ENCODE results near the gene SNRNP48. TPM values are rescaled to one million over a fixed set of nuclear protein-coding genes. Genes with fewer than 3 reads are reported as not detected.

SNRNP48 gene
- polyA plus RNA-seq, 3 donors = 18.8 to 26.3 (median 23.5) TPM

DNA sequence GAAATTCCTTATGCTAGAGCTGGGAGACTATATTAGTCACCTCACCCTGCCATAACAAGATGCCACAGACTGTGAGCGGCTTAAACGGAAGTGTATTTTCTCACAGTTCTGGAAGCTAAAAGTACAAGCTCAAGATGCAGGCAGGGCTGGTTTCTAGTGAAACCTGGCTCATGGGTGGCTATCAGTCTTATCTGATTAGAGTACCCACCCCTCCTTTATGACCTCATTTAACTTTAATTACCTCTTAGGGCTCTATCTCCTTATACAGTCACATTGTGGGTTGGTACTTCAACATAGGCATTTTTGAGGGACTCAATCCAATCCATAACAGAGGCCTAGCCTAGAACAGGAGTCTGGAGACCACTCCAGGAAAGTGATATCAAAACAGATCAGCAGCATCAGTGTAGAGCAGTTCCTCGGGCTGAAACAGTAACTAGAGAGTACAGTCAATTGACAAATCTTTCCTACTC lies 2.3 kb upstream of the SNRNP48 start:
- DNase-seq = no peak

DNA sequence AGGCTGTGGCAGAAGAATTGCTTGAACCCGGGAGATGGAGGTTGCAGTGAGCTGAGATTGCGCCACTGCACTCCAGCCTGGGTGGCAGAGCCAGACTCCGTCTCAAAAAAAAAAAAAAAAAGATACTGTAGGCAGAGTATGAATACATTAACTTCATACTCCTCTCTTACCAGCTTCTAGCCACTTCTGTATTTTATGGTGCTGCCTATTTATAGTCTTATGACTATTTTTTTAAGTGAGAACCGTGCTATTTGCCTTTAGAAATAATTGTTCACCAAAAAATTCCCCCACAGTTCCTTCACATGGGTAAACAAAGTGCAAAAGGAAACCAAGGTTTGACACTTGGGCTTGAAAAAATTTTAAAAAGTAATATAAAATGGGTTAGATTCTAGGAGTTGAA lies 1.5 kb upstream of the SNRNP48 start:
- no peak for DNase-seq

- DNase-seq = no peak
Observed at GRCh38 chr6:7589221-7589620, 777 bp upstream of the SNRNP48 start.

DNA sequence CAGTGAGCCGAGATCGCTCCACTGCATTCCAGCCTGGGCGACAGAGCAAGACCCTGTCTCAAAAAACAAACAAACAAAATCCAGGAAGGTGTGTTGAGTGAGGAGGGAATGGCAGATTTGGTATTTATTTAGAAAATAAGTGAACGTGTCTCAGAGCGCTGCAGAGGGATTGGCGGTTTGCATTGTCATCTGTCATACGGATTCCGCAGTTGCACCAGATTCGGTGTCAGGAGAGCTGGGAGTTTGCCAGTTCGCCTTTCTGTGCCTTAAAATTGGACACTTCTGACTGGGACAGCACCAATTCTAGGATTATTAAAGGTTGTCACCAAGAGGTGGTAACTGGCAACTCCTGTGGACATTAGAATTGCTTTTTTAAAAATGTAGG lies 912 bp downstream of the SNRNP48 start:
- DNase-seq = no peak

DNA sequence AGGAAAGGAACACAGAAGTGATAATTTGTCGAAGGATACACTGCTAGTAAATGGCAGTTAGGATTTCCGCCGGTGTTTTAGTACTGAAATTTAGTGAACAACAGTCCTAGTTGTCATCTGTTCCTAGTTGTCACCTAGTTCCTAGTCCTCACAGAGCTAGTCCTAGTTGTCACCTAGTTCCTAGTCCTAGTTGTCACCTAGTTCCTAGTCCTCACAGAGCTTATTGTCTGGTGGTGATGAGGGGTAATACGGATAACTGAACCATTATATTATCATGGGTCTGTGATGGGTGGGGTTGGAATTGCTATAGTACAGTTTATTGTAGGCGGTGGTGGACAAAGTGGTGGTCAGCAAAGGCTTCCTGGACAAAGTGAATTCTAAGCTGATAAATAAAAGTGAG lies 1.8 kb downstream of the SNRNP48 start:
- DNase-seq = no peak

DNA sequence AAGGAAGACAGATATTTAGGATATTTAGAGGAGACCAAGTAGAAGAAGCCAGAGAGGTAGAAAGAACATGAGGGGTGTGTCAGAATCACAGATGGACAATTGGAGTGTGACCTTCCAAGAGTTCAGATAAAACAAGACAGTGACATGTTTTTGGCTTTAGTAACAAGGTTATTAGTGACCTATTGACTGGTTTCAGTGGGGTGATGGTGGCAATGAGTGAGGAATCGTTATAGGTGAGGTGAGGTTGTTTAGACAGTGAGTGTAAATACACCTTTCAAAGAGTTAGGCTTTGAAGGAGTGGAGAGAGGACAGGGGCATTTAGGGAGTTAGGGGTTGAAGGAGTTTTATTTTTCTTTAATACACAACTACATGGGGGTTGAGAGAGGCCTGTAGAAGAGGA lies 3.2 kb downstream of the SNRNP48 start:
- DNase-seq = no peak

DNA sequence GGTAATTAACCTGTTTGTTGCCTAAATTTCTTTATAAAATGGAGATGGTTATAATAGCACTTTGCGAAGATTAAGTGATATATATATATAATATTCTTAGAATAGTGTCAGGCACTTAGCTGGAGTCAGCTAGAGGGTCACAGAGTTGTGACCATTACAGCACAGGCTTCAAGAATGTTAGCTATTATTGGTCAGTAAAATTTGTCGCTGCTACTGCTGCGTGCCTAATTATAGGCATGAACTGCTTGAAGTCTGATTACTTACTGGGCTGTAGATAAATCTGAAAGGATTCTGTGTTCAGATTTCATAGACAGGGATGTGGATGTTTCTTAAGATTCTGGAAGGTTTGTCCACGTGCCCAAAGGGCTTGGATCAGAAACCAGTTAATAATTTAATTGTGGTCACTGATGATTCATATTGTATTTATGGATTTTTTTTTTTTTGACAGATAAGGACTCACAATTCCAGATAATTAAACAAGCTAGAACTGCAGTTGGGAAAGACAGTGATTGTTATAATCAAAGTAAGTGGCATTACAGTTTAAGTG lies 4.7 kb downstream of the SNRNP48 start:
- no peak for DNase-seq

DNA sequence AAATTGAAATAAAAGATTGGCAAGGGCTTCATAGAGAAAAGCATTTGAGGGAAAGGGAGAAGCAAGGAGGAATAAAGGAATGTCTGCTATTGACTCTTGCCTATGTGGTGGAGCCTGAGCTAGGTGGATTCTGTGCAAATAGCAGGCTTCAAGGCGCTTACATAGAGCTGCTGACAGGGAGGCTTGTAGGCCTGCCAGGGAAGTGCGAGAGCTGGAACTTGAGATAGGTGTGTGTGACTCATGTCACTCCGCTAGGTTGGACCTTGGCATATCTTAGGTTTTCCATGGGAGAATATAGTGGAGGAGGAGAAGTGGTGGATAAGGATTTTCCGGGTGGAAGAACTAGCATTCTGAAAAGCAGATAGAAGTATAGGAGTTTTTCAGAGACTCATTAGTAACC lies 14.0 kb downstream of the SNRNP48 start:
- no peak for DNase-seq

DNA sequence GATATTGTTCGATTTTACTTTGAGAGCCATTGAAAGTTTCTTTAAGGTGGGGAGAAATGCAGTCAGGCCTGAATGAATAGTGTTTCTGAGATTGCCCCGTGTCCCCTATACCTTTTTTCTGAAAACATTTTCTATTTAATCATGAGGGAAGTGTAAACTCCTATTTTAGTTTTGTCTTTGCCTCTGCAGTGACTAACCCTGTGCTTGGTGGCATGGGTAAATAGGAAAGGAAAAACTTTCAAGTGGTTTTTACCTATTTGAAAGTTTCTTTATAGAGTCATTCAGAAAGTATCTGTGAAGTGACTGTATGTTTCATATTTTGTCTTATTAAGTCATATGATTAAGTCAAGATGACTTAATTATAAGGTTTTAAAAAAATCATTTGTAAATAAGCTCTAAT lies 14.5 kb downstream of the SNRNP48 start:
- DNase-seq = no peak

GRCh38 chr6:7615611-7616383 lies 25.8 kb downstream of the SNRNP48 start:
- DNase-seq = peak; percentile 54

GRCh38 chr6:7617801-7618764 lies 28.1 kb downstream of the SNRNP48 start:
- no peak for DNase-seq

GRCh38 chr6:7621761-7622160 lies 31.8 kb downstream of the SNRNP48 start:
- DNase-seq = no peak

GRCh38 chr6:7624796-7625710 lies 35.1 kb downstream of the SNRNP48 start:
- DNase-seq = no peak

GRCh38 chr6:7628479-7628878 lies 38.5 kb downstream of the SNRNP48 start:
- DNase-seq = no peak

DNA sequence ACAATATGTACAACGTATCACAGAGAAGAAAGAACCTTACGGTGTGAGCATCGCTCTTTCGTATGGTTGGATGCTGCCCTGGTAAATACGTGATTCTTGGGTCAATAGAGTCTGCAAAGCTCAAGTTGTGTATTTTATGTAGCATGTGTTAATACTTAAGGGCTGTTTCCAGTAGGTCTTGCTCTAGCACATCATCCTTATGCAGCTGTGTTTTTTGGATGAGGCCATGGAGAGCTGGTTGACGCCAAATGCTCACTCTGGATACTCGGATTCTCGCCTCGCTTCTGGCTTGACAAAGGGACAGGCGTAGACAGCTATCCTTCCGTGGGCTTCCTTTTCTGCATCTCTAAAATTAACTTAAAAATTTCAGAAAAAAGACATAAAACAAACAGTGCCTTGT lies 38.9 kb downstream of the SNRNP48 start:
- no peak for DNase-seq

DNA sequence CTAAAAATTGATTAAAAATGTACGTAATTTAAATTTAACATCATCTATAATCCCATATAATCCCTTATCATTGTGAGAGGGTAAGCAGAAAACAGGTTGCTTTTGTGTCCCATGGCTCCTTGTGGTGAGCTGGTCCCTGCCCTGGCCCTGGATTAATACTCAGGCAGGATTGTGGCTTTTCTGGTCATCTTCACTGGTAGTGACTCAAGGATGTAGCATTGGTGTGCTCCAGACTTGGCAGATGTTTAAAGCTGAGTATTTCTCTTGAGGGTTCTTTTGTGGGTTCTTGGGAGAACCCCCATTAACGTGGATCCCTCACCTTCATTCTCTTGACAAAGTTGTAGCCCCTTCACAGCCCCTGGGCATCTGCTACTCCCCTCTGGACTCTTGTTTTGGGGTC lies 39.3 kb downstream of the SNRNP48 start:
- no peak for DNase-seq

DNA sequence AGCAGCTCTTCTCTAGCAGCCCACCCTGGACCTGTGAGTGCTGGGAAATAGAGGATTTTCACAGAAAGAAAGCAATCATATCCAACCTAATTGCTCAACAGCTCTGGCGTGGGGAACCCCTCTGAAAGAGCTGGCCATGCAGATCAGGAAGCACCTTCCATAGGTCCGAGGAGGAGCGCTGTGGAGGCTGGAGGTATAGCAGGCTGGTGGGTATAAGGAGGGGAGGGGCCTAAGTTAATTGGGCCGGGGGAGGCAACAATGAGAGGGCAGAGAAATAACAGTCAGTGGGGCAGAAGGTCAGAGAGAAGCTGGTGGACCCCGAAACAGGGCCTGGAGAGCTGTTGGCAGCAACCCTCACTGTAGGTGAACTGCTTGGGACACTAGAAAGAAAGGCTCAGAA lies 40.8 kb downstream of the SNRNP48 start:
- no peak for DNase-seq

GRCh38 chr6:7631466-7631865 lies 41.5 kb downstream of the SNRNP48 start:
- no peak for DNase-seq

GRCh38 chr6:7632501-7633290 lies 42.7 kb downstream of the SNRNP48 start:
- DNase-seq = no peak

DNA sequence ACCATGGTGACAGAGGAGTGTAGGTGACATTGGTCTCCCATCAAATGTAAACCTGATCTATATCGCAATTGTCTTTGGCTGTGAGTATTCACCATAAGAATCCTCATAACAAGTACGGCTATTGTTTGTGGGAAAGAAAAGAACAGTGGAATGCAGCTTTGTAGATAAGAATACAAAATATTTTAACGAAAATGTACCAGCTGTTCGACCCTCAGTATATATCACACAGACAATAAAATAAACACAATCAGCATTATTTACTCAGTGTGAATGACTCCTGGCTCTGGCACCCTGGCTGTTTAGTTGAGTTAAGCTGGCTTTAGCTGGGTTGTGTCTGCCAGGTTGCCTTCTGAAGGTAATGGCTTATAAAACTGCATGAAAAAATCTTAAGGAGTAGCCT lies 43.4 kb downstream of the SNRNP48 start:
- no peak for DNase-seq

GRCh38 chr6:7636151-7636550 lies 46.2 kb downstream of the SNRNP48 start:
- no peak for DNase-seq

Data from renal pelvis (tissue), 4 donors.